IgD-negative memory B cell (primary cell): ENCODE data around the gene TPM4. TPM values are rescaled to one million over a fixed set of nuclear protein-coding genes. Genes with fewer than 3 reads are reported as not detected.
"Not testable (repeated sequence)": the region's sequence is repeated elsewhere in the genome, so short reads cannot be mapped to it uniquely, and the experiment has no call there.

Experiments used
- H3K27ac Mint-ChIP-seq, 3 donors: one replicate each; pipeline ENCODE4 v1.8.0; 2020 to 2022; ENCODE audit warnings: mild to moderate bottlenecking in 3 of 3, mixed read lengths in 3 of 3, moderate library complexity in 1 of 3
- H3K27me3 Mint-ChIP-seq: one replicate; pipeline ENCODE4 v1.8.0; 2021; ENCODE audit warnings: mixed read lengths
- H3K36me3 Mint-ChIP-seq: one replicate; pipeline ENCODE4 v1.8.0; 2020; ENCODE audit warnings: mild to moderate bottlenecking, mixed read lengths
- H3K4me1 Mint-ChIP-seq, 3 donors: one replicate each; pipeline ENCODE4 v1.8.0; 2020 to 2022; ENCODE audit warnings: mixed read lengths in 3 of 3, mild to moderate bottlenecking in 1 of 3
- H3K4me3 Mint-ChIP-seq, 4 donors: one replicate each; pipeline ENCODE4 v1.8.0; 2020 to 2022; ENCODE audit warnings: mild to moderate bottlenecking in 4 of 4, mixed read lengths in 4 of 4, moderate library complexity in 3 of 4
- H3K9me3 Mint-ChIP-seq, 3 donors: one replicate each; pipeline ENCODE4 v1.8.0; 2020 to 2021; ENCODE audit warnings: mixed read lengths in 3 of 3, mild to moderate bottlenecking in 1 of 3
- polyA plus RNA-seq: library from polyadenylated mRNA; unstranded; fragments of 300-500 nt; fragmentation: Illumina TruSeq; gene quantifications from one replicate; pipeline ENCODE4 v1.2.3, GENCODE V29; 2021

Gene TPM4
- polyA plus RNA-seq, 1 donor from 2014 or later, result 88.1 TPM

DNA sequence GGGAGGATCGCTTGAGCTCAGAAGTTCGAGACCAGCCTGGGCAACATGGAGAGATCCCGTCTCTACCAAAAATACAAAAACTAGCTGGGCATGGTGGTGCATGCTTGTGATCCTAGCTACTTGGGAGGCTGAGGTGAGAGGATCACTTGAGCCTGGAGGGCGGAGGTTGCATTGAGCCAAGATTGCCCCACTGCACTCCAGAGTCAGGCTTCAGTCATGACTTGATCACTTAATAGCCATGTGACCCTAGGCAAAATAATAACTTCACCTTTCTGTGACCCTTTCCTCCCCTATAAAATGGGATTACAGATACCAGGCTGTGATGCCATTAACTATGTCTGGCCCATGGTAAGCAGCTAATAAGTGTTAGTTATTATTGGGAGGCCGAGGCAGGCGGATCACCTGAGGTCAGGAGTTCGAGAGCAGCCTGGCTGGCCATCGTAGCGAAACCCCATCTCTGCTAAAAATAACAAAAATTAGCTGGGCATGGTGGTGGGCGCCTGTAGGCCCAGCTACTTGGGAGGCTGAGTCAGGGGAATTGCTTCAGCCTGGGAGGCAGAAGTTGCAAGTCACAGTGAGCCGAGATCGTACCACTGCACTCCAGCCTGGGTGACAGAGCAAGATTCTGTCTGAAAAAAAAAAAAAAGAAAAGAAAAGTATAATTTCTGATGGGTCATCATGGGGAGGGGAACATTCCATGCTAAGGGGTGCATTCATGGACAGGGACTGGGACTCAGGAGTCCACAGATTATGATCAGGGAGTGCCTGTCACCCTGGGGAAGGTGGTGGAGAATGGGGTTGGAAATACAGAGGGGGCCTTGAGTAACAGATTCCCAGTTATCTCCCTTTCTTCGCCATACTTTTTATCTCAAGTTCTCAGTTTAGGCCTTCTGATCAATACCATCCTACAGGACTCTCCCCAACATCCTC, 15.5 kb downstream of the TPM4 start:
- H3K27me3 Mint-ChIP-seq, result no peaks in the 10 kb centered on the region
- peaks cover 3% of the 10 kb centered on the region for H3K36me3 Mint-ChIP-seq
- H3K9me3 Mint-ChIP-seq, result no peaks in the 10 kb centered on the region
- no peak overlapping the region for H3K4me3 Mint-ChIP-seq
- no peak overlapping the region for H3K27ac Mint-ChIP-seq
- H3K4me1 Mint-ChIP-seq, result peaks cover 3 to 10% (median 6%) of the 10 kb centered on the region in 3 donors

- peaks cover 0 to 9% (median 6%) of the 10 kb centered on the region in 3 donors for H3K4me1 Mint-ChIP-seq
- H3K9me3 Mint-ChIP-seq, result no peaks in the 10 kb centered on the region
- peaks cover 3% of the 10 kb centered on the region for H3K36me3 Mint-ChIP-seq
- no peaks in the 10 kb centered on the region for H3K27me3 Mint-ChIP-seq
- H3K4me3 Mint-ChIP-seq, result no peak overlapping the region
- H3K27ac Mint-ChIP-seq, result peak overlapping the region in 1 of 3 donors; percentile 49
Measured at GRCh38 chr19:16094360-16095070, 18.2 kb downstream of the TPM4 start.

- Mint-ChIP-seq H3K27ac (peak overlapping the region in 1 of 3 donors; percentile 49), H3K27me3 (no peaks in the 10 kb centered on the region), H3K9me3 (no peaks in the 10 kb centered on the region), H3K36me3 (peaks cover 5% of the 10 kb centered on the region), H3K4me3 (peak overlapping the region in 1 of 4 donors; percentile 81), H3K4me1 (peaks cover 0 to 10% (median 6%) of the 10 kb centered on the region in 3 donors)
Measured at GRCh38 chr19:16095071-16095571, 18.8 kb downstream of the TPM4 start.

GRCh38 chr19:16096280-16096855, 20.1 kb downstream of the TPM4 start:
- peaks cover 5% of the 10 kb centered on the region for H3K36me3 Mint-ChIP-seq
- H3K9me3 Mint-ChIP-seq, result no peaks in the 10 kb centered on the region
- no peaks in the 10 kb centered on the region for H3K27me3 Mint-ChIP-seq
- no peak overlapping the region for H3K27ac Mint-ChIP-seq
- no peak overlapping the region for H3K4me3 Mint-ChIP-seq
- H3K4me1 Mint-ChIP-seq, result peaks cover 0 to 10% (median 6%) of the 10 kb centered on the region in 3 donors

- Mint-ChIP-seq H3K27me3 (no peaks in the 10 kb centered on the region), H3K36me3 (peaks cover 9% of the 10 kb centered on the region)
Measured at GRCh38 chr19:16098416-16098768, 22.1 kb downstream of the TPM4 start.

GRCh38 chr19:16098821-16099220, 22.5 kb downstream of the TPM4 start:
- Mint-ChIP-seq H3K9me3 (no peaks in the 10 kb centered on the region), H3K27ac (no peak overlapping the region), H3K4me3 (no peak overlapping the region), H3K4me1 (peaks cover 0 to 16% (median 9%) of the 10 kb centered on the region in 3 donors), H3K27me3 (no peaks in the 10 kb centered on the region), H3K36me3 (peaks cover 7% of the 10 kb centered on the region)

More at GRCh38 chr19:16098416-16098768, 22.1 kb downstream of the TPM4 start:
- Mint-ChIP-seq H3K4me3 (no peak overlapping the region), H3K9me3 (no peaks in the 10 kb centered on the region), H3K4me1 (peaks cover 0 to 16% (median 7%) of the 10 kb centered on the region in 3 donors), H3K27ac (no peak overlapping the region)

DNA sequence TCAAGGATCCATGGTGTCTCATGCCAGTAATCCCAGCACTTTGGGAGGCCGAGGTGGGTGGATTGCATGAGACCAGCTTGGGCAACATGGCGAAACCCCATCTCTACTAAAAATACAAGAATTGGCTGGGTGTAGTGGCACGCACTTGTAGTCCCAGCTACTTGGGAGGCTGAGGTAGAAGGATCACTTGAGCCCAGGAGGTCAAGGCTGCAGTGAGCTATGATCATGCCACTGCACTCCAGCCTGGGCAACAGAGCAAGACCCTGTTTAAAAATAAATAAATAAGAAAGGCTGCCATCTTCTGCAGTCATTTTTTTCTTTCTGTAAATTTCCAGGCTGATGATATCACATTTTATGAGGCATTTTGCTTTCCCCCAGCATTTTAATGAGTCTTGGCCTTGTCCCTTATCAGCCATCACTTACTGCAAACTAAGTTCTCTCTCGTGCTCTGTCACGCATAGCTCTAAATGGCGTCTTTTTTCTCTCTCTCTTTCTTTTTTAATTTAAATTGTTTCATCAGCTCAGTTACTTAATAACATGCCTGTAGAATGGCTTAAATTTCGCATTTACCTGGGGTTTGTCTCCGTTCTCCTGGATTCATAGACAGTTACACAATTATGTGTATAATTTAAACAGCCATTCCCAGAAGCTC, 23.1 kb downstream of the TPM4 start:
- H3K9me3 Mint-ChIP-seq, H3K27me3 Mint-ChIP-seq, H3K36me3 Mint-ChIP-seq, H3K4me3 Mint-ChIP-seq: not testable (repeated sequence)
- Mint-ChIP-seq H3K27ac (peak overlapping the region in 2 of 3 donors; percentile 18 to 39), H3K4me1 (peaks cover under 1 to 16% (median 9%) of the 10 kb centered on the region in 3 donors)

DNA sequence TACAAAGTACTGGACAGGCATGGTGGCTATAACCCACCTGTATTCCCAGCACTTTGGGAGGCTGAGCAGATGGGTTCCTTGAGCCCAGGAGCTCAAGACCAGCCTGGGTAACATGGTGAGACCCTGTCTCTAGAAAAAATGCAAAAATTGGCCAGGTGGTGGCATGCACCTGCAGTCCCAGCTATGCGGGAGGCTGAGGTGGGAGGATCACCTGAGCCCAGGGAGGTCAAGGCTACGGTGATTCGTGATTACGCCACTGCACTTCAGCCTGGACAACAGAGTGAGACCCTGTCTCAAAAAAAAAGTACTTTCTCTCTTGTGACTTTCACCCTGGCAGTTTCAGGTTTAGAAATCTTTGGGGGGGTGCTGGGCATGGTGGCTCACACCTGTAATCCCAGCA, 24.2 kb downstream of the TPM4 start:
- no peaks in the 10 kb centered on the region for H3K27me3 Mint-ChIP-seq
- H3K36me3 Mint-ChIP-seq, result peaks cover 7% of the 10 kb centered on the region
- no peak overlapping the region for H3K27ac Mint-ChIP-seq
- no peak overlapping the region for H3K4me3 Mint-ChIP-seq
- H3K9me3 Mint-ChIP-seq, result no peaks in the 10 kb centered on the region
- peaks cover 6 to 17% (median 9%) of the 10 kb centered on the region in 3 donors for H3K4me1 Mint-ChIP-seq

DNA sequence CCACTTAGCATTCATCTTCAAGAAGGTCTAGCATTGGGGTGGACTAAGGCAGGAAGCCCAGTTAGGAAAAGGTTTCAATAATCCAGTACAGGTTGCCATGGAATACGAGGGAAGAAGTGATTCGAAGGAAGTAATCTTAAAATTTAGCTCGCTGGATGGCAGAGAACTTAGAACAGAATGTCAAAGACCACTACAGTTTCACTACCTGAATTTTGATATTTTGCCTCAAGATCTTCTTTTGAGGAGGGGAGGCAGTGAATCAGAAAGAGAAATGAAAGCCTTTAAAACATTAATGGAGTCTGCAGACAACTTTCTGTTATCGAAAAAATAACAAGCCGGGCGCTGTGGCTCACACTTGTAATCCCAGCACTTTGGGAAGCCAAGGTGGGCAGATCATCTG, 28.4 kb downstream of the TPM4 start:
- Mint-ChIP-seq H3K4me3 (peak overlapping the region in 3 of 4 donors; percentile 27 to 74 (median 67)), H3K9me3 (no peaks in the 10 kb centered on the region), H3K27me3 (no peaks in the 10 kb centered on the region), H3K4me1 (peaks cover 10 to 18% (median 13%) of the 10 kb centered on the region in 3 donors), H3K27ac (peak overlapping the region; percentile 81 to 95 (median 82)), H3K36me3 (peaks cover 5% of the 10 kb centered on the region)

DNA sequence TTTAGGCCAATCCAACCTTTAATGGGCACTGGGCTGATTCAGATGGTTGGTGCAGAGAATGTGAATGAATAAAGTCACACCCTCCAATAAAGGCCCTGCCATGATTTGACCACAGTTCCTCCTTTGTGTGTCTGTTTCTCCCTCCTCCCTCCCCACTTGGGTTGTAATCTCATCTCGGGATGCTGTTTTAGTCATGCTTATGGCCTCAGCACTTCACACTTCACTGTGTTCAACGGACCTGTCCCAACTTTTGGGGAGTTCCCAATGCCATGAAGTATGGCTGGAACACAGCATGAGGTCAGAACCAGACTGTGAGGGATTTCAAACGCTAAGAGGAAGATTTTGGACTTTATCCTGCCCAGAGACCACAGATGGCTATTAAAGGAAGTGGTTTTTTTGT, 29.8 kb downstream of the TPM4 start:
- Mint-ChIP-seq H3K9me3 (no peaks in the 10 kb centered on the region), H3K27me3 (no peaks in the 10 kb centered on the region), H3K4me1 (peaks cover 10 to 19% (median 13%) of the 10 kb centered on the region in 3 donors), H3K36me3 (peaks cover 5% of the 10 kb centered on the region), H3K4me3 (peak overlapping the region in 1 of 4 donors; percentile 58), H3K27ac (peak overlapping the region in 1 of 3 donors; percentile 5)

- peak within 1 kb of the TSS; percentile 87 to 97 (median 93) for H3K27ac Mint-ChIP-seq
- H3K4me1 Mint-ChIP-seq, result peaks cover 20 to 34% (median 23%) of the 10 kb centered on the region in 3 donors
- no peaks in the 10 kb centered on the region for H3K27me3 Mint-ChIP-seq
- no peaks in the 10 kb centered on the region for H3K9me3 Mint-ChIP-seq
- H3K4me3 Mint-ChIP-seq, result peak within 1 kb of the TSS; percentile 91 to 99 (median 98)
- H3K36me3 Mint-ChIP-seq, result no peaks in the 10 kb centered on the region
Measured at GRCh38 chr19:16111160-16111908, 35.0 kb downstream of the TPM4 start, which contains the start of gene RAB8A. Gene RAB8A (plus strand): TSS chr19:16111889. CDS start chr19:16111902, 13 bp downstream.

DNA sequence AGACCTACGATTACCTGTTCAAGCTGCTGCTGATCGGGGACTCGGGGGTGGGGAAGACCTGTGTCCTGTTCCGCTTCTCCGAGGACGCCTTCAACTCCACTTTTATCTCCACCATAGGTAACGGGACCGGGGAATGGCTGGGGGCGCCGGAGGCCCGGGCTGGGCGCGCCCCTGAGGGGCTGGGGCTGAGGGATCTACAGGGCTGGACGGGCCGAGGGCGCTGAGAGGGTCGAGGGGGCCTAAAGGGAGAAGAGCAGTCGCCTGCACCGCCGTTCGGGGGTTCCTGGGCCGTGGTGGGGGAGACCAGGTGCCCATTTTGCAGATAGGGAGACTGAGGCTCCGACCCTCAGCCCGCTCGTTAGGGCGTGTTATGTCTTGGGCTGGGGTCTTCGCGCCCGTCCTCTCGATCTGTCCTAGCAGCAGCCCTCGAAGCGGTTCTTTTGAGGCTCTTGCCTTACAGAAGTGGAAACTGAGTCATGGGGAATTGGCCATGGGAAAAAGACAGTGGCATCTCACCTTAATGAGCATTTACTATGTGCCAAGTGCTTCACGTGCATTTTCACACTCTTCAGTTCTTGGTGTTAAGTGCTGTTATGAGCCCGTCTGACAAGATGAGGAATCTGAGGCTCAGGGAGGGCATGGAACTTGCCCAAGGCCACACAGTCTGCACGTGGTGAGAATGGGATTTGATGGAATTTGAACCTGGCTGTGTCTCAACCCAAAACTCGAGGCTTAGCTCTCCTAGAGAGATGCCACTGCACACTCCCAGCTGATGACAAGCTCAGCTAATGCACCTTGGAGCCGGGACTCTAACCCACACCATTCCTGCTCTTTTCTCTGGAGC, 35.8 kb downstream of the TPM4 start:
- Mint-ChIP-seq H3K27me3 (no peaks in the 10 kb centered on the region), H3K27ac (peak overlapping the region; percentile 87 to 97 (median 93)), H3K4me3 (peak overlapping the region; percentile 91 to 99 (median 98)), H3K36me3 (no peaks in the 10 kb centered on the region), H3K9me3 (no peaks in the 10 kb centered on the region), H3K4me1 (peaks cover 23 to 38% (median 28%) of the 10 kb centered on the region in 3 donors)

- H3K4me1 Mint-ChIP-seq, result peaks cover 29 to 44% (median 35%) of the 10 kb centered on the region in 3 donors
- H3K36me3 Mint-ChIP-seq, result peaks cover 2% of the 10 kb centered on the region
- H3K27ac Mint-ChIP-seq, result peak overlapping the region; percentile 87 to 97 (median 93)
- no peaks in the 10 kb centered on the region for H3K27me3 Mint-ChIP-seq
- no peaks in the 10 kb centered on the region for H3K9me3 Mint-ChIP-seq
- peak overlapping the region; percentile 91 to 99 (median 98) for H3K4me3 Mint-ChIP-seq
Measured at GRCh38 chr19:16112778-16113177, 36.5 kb downstream of the TPM4 start.
